ENCODE data around the gene DNAH11.

The DNAH11 gene

DNA sequence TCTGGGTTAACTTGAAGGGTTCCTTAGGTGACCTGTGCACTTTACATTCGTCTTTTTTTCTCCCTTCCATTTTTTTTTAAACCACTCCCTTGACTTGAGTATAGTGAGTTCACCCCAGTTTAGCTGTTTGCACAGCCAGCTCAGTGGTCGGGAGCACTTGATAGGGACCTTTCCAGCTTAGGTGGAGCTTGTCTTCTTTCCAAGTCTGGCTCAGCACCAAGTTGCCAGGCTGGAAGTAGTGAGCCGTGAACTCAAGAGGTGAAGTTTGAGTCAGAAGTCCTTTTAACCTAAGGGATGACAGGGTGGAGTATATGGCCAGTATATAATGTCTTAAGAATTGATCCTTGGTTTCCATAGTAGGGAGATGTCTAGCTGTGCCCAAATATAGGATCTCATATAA is 7.2 kb downstream of the DNAH11 start:
- no peak for DNase-seq

DNA sequence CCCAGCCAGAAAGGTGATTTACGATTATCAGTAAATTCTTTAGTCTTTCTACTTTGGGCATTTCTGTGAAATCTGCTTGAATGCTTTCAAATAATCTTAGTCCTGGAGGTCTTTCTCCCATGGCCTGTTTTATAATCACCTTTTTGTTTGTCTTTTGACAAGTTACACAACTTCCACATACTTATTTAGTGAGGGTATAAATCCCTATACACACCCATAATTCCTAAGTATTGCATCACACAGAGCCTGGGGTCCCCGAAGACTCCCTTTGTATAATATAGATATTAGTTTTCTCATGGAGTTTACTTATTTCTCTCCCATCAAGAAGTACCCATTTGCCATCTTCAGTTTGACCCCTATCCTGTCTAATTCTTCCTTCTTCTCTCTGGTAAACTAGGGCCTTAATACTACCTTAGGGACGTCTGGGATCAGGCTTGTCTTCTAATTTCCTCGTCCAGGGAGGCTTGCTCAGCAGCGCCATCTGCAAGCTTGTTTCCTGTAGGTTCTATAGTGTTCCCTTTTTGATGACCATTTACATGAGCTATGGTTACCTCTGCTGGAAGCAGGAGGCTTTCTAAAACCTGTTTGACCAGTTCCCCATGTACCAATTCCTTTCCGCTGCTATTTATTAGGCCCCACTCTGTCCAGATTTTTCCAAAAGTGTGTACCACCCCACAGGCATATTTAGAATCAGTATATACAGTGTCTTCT is 8.1 kb downstream of the DNAH11 start:
- no peak for DNase-seq

DNA sequence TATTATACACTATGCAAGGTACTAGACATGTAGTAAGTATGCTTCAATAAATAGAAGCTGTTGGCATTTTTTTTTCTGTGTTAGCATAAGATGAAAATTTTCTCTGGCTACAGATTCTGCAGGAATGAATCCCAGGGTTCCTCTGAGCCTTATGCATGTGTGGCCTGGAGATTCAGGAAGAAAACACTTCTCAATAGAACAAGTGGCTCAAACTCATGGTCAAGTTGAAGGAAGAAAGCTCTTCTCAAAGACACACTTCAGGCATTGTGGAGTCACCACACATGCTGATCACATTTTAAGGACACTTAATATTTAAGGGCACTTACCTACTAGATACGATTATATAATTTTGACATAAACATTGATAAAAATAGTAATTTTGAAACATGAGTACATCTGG is 19.5 kb downstream of the DNAH11 start:
- no peak for DNase-seq

DNA sequence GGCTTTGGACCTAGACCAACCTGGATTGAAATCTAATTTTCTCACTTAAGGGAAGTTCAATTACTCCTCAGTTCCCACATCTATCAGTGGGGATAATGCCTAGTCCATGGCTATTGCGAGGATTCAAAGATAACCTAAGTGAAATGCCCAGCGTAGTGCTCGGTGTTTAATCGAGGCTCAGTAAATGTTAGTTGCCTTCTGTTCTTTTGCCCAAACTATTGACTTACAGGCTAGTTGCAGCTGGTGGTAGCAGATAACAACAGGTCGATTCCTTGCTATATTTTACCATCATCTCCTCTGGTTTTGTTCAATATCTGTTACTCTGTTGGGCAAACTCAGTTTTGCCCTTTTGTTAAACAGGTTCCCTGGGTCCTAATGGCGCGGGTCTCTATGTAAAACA is 22.8 kb downstream of the DNAH11 start:
- DNase-seq, result no peak

DNA sequence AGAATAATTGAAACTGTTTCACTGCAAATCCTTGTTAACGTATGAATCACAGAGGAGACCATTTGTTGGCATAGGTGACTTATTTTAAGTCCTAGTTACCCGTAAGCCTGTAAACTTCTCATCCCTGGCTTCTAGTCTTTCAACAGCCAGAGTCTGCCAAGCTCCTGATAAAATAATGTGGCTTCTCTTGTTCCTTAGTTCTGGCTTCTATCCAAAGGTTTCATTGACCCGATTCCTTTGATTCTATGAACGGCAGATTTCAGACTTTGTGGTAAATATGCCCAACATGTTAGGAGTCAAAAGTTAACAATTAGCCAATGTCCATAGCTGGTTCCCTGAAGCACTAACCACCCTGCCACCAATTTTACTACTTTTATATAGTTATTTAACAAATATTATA is 23.3 kb downstream of the DNAH11 start:
- DNase-seq, result no peak

DNA sequence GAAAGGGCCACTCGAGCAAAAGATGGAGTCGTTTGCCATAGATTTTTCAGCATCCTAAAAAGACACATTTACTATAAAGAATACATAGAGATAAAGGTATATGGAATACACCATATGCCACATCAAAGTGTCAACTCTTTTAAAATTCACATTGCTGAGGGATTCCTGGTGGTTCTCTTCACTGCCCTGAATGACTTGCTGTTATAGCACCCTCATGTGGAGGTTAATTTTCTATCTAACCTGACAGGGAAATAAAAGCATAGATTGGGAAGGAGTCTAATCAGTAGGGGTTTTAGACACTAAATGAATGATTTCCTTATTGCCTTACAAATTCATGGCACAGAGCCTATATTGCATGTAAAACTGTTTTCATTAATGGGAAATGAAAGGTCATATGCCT is 25.9 kb downstream of the DNAH11 start:
- DNase-seq, result no peak

DNA sequence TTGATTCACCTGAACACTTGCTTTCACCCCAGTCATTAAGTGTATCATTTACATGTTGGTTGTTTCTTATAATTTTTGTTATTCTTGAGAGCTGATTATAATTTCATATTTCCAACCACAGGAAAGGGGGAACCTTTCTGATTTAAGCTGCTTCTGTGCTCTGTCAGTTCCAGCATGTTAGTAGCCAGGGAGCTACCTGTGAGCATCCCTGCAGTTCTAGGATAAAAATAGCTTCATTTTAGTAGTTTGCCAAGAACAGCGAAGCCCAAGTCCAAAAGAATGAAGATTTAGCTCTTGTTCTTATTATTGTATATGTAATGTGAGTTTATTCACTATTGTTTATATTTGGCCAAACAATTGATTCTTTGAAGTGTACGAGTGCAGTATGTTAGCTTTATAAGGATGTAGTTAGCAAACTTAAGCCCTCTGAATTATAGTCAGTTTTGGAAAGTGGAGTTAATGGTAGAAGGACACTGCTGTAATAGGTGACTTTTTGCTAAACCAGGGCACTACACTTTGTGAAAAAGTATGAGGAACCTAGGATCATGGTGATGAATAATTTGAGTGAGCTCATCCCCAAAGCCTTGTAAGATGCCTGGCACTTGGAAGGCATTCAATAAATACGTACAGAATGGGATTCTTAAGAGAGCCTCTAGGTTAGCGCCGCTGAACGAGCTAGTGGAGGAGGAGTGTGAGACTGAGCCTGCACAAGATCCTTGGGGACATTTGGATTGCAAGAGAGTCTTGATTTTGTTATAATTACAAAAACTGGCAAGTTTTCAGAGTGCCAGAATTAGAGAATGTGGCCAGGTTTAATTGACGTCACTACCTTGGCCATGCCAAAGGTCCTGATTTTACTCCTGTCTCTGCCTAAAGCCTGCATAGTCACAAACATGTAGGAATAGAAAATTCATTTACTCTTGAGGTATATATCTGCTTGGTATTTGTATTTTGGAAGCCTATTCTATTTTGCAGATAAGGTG is 29.8 kb downstream of the DNAH11 start:
- no peak for DNase-seq

DNA sequence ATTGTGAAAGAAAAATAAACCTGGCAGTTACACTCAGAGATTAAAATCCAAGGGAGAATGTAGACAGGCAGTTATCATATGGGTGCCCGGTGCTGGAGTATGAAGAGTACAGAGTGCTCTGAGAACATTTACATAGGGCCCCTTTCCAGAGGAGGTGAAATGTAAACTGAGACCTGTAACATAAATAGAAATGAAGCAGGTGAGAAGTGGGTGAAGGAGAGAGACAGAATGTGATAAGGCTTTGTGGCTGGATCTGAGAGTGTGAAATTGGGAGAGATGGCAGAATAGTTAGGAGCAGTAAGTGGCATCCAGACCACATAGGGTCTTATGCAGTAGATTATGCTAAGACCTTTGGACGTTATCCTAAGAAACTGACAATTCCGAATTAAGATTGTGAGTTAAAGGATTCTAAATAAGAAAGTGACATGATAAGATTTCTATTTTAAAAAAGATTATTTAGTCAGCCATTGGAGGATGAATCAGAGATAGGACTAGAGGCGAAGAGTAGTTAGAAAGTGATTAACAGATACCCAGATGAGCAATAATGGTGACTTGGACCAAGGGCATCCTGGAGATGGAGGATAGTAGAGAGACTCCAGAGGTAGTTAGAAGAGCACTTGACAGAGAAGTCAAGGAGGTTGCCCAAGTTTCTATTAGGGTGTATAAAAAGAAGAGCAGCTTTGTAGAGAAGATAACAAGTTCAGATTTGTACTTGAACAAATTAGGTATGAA is 36.7 kb downstream of the DNAH11 start:
- DNase-seq, result no peak

DNA sequence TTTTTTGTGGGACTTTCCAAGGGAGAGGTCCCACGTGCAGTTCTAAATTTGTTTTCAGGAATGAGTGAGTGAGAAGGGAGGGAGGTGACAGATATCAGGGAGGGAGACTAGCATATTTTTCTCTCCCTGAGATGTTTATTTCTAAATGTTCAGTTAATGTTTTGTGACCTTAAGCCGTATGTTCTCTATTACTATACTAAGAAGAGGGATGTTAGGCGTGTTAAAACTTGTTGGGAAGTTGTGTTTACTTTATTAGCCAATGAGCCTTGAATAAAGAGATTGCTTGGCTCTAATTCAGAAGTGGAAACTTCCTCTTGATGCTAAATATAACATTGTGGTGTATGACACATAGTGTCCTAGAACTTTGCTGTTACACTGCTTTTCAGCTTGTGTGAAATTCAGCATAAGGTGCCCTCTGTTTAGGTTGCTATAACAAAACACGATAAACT is 37.3 kb downstream of the DNAH11 start:
- DNase-seq, result no peak

DNA sequence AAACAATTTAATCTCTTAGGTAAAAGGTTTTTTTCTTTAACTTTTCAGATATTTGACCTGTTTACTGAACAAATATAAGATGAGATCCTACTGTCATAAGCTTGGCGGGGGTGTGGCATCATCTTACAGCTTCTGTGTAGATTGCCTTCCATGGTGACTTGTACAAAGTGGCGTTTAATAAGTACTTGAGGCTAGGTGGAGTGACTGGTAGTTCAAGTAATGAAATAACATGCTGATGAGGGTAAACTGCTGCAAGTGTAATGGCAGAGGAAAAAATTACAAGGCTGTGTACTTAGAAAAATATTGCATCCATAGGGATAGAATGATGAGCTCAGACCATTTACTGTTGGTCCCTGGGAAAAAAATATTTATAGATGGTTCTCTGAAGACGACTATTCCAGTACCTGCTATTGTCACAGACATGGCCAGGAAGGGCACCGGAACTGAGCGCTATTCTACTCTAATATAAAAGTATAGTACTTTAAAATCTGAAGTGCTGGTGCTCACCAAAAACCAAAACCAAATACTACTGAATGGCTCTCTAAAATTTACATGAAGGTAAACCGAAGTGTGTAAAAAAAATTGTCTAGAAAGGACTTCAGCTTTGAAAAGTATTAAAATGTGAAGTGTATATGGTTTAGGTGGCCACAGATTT is 42.4 kb downstream of the DNAH11 start:
- no peak for DNase-seq

DNA sequence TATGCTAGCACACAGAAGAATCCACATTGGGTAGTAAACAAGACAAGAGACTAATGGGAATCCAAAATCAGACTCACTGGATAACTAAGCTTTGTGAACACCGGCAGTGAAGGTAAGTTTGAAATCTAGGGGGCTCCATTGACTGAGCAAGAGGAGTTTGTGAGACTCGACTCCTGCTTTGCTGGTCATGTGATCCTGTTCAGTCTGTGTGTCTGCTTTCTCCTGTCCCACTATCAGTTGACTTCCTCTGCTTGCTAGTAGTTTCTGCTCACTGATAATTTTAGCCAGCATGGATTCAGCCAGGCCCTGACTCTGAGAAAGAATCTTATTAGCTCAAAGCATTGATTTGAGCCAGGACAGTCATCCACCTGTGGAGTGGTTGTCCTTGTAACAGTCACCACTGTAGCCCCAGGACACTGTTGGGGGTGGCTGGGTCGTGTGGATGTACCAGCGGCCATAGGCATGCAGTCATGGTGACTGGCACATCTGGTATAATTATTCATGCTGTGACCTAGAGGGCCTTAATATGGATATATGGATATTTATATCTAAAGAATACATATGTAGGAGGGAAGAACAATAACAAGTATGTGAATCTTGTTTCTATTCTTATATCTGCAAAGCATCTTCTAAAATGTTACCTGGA is 44.4 kb downstream of the DNAH11 start:
- no peak for DNase-seq

DNA sequence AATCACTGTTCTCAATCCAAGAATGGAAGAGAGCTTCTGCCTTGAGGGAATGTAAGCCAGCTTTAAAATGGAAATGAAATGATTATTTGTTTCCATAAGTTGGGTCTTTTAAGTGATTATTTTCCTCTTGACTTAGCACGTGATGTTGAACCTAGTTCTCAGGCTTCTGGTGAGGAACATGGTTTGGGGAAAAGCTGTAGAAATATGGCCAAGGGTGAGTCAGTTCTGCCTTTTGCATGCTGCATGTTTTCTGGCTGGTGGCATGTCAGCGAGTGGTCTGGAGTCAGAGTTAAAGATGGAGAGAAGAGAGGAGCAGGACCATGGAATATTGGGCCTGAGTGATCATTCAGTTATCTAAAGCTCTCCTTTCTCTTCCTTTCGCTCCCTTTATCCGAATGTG is 54.0 kb downstream of the DNAH11 start:
- DNase-seq, result no peak

DNA sequence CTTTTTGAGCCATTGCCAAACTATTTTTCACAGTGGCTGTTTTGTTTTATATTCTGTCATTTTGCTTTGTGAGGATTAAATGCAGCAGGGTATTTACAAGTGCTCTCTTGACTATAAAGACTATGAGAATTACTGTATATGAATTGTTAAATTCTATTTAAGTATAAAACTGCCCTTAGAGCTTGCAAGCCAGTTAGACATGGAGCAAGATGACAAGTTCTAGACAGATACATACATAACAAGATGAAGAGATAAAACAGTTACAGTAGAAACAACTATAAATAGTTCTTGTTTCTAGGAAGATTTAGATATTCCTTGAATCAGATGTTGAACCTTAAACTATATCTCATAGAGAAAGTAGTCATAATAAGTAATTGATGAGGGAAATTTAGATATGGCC is 60.6 kb downstream of the DNAH11 start:
- no peak for DNase-seq

DNA sequence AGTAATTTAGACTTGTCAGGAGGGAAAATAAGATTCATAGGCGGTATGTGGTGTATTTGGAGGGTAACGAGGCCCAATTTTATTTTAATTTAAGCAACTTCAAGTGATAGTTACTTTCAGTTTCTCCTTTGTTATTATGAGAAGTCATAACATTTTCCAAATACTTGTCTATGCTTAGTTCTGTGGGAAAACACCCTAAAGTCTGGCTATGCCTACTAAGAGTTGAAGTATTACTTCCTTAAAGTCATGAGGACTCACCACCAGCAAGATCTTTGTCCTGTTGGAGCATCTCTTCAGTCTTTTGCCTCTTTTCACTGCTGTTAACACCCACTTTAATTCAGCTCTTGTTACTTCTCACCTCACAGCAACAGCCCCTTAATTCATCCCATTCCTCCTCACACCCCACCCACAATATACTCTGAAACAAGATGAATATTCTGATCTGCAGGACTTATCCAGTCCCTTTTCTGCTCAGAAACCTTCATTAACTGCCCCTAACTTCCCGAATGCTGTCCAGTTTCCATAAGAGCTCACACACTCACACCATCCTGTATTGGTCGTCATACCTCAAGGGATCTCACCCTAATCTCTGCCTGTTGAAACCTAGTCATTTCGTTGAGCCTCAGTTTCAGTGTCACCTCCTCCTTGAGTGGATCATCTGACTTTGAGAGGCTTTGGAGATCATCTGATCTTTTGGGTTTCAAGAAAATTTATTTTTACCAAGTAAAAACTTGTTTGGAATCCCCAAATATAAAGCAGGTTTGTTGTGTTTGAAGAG is 61.3 kb downstream of the DNAH11 start:
- DNase-seq, result no peak

DNA sequence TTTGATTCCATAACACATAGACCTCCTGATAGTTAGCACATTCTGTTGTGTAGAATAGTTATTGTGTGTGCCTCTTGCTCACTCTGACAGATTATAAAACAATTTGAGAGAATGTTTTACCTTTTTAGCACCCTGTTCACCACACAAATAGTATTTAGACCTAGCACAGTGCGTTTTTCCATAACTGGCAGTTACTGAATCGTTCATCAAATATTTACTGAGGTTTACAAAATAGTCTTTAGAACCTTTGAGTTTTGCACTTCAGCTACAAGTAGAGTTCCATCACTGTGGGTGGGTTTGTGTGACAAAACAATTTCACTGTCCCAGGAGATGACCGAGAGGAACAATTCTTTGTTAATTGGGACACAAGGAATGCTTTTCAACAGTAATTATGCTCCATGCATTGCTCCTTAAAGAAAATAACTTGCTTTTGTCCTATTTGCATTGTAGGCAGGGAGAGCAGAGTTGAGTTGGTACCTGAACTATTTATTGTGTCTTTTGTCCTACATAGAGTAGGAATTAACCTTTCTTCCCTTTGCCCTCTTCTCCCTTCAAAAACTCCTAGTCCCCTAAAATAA is 62.3 kb downstream of the DNAH11 start:
- no peak for DNase-seq

DNA sequence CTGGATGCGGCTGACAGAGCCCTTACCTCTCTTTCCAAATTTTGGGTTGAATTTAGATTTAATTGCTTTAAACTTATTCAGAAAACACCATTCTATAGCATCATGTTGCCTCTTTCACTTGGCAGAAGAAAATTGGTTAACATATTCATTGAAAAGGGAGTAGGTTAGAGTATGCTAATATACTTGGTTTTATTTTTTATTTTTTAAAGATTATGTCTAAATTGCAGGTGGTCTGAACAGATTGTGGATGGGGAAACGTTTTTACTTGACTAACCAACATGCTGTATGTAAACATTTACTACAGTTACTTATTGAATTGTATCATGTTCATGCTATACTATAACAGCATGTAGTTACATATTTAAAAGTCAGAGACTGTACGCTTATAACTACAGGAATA is 65.6 kb downstream of the DNAH11 start:
- DNase-seq, result no peak

DNA sequence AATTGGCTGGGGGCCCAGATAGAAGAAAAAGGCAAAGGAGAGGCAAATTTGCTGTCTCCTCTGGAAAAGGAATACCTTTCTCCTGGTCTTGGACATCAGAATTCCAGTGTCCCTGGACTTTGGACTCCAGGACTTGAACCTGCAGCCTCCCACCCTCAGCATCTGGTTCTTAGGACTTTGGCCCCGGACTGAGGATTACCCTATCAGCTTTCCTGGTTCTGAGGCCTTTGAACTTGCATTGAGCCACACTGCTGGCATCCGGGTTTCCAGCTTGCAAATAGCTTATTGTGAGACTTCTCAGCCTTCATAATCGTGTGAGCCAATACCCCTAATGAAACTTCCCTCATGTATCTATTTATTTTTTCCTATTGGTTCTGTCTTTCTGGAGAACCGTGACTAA is 68.3 kb downstream of the DNAH11 start:
- DNase-seq, result no peak

DNA sequence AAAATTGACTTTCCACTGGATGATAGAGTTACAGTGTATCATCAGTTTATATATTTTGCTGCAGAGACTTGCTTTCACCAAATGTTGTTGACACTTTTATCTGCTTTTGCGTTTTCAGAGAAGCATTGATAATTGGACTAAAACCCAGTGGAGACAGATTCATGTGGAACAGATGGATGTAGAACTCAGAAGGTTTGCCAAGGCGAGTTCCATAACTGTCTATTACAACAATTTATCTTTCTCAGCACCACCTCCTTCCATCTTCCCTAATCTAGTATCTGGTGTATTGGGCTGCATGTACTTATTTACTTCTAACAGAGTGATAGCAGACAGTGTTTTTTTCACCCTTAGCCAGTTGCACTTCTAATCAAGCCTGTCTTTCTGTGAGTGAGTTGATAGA is 73.3 kb downstream of the DNAH11 start:
- DNase-seq, result no peak

DNA sequence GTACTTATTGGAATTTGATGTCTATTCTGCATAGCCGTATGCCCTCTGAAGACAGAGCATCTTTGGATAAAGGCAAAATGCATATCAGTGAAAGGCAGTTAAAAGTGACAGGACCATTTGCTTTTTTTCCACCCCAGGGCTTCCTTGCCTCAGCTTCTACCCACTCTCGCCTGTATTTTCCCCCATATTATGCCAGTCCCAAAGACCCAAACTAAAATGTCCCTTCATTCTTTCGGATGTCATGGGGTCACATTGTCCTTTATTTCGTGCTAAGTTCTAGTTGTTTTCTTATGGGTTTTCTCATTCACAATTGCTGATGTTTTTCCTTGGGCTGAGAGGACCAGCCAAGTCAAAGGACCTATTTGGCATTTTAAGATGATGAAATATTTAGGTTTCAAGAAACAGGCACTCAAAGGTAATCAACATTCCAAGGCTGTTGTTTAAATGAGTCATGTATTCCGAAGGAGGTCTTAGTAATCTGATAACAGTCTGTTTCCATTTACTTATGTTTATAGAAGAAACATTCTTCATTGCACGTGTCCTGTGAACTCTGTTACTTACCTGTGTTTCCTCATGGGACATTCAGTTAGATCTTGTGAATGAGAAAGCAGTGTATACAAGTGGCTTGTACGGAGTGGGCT is 74.1 kb downstream of the DNAH11 start:
- DNase-seq, result no peak

DNA sequence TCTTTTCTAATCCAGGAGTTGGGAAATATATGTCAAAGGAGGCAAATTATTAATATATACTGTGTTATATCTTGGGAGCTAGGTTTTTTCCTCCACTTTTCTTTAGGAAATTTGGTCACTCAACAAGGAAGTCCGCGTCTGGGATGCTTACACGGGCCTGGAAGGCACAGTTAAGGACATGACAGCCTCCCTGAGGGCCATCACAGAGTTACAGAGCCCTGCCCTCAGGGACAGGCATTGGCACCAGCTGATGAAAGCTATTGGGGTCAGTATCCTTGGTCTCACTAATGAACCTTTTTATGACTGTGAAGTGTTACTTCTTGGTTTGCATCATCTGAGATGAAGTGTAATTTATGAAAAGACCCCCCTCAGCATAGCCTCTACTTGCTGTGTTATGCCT is 74.7 kb downstream of the DNAH11 start:
- no peak for DNase-seq

DNA sequence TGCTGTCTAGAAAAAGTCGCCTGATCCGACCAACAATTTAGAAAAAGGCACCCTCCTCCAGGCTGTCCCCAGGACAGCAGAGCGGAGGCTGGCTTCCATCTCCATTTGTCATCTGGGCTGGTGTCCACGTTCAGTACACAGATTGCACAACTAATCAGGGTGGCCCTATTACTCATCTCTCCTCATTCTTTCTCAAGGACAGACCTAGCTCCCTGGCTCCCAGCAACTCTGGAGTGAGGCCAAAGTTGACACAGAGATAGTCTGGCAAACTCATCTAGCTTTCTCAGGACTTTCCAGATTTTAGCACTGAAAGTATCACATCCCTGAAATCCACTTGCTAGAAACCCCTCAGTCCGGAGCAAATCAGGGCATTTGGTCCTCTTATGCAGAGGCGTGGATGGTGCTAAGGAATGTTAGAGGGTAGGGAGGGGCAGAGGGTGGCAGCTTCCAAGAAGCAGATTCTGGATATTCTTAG is 75.1 kb downstream of the DNAH11 start:
- DNase-seq, result no peak
